Measurements from ENCODE around the gene CDKAL1. TPM values are rescaled to one million over a fixed set of nuclear protein-coding genes. Genes with fewer than 3 reads are reported as not detected.

CDKAL1 gene
- total and polyA plus RNA-seq, 2 of the 8 experiments (the other 6 are each of a cell fraction or from before 2014, with no cell fraction given) = 8.4 to 24.6 TPM

DNA sequence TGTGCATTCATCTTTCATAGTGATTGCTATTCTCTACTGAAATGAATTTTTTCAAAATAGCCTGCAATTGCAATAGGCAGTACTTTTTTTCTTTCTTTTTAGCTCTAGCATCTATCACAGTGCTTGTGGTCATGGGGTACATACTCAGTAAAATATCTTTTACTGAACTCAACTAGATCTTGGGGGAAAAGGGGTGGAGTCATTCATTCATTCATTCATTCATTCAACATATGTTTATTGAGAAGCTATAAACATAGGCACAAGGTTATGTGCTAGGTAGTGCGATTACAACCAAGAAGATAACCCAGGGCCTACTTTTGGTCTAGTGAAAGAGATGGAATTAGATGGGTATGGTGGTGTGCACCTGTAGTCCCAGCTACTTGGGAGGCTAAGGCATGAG, 1.4 kb upstream of the CDKAL1 start:
- no peak overlapping the region for H4K5ac ChIP-seq (ENCODE audit: insufficient read length, low read depth, low read length)
- no peak overlapping the region for H2BK5ac ChIP-seq (ENCODE audit: low read depth, low read length)
- H3K23ac ChIP-seq (ENCODE audit: insufficient read length) = no peak overlapping the region
- H2AK5ac ChIP-seq (ENCODE audit: low read depth, low read length) = no peak overlapping the region
- H2BK120ac ChIP-seq (replicated peaks; ENCODE audit: low read depth, low read length) = no peak overlapping the region
- H3K9me3 ChIP-seq (ENCODE audit: insufficient read depth in 2 of 2, low read depth in 1 of 2, low read length in 1 of 2) = no peaks in the 10 kb centered on the region
- H3K36me3 ChIP-seq (ENCODE audit: control insufficient read depth in 2 of 4, insufficient read depth in 4 of 4, low read length in 3 of 4) = no peaks in the 10 kb centered on the region
- H2AFZ ChIP-seq (ENCODE audit: low read length) = no peak overlapping the region
- no peak overlapping the region for H3K9ac ChIP-seq (replicated peaks in 1 of 4; ENCODE audit: extremely low read depth in 1 of 4, low read depth in 3 of 4, low read length in 3 of 4)
- ChIA-PET CTCF (ENCODE audit: partially characterized antibody) (interaction anchor here (0.7 to 1.3 kb wide), 4 partner anchors 18 to 517 kb away, joined by 3 read pairs; no protein-coding TSS in a partner anchor), POLR2A (ENCODE audit: partially characterized antibody) (interaction anchor here (1.3 kb wide), 1 partner anchor 130 kb away, joined by 6 read pairs; no protein-coding TSS in a partner anchor)
- no peak overlapping the region for H3K4me3 ChIP-seq (ENCODE audit: extremely low read depth in 1 of 4, insufficient read depth in 2 of 4, low read depth in 3 of 4, low read length in 4 of 4)
- H3K18ac ChIP-seq (ENCODE audit: extremely low read depth, low read length) = no peak overlapping the region
- no peak overlapping the region for H3K14ac ChIP-seq (ENCODE audit: insufficient read length)
- peaks cover 0 to 3% (median 0%) of the 10 kb centered on the region in 4 experiments; a peak in 1 of 7 replicates for H3K4me1 ChIP-seq (replicated peaks in 1 of 4; ENCODE audit: control insufficient read depth in 3 of 4, insufficient read depth in 4 of 4, low read length in 3 of 4)
- FAIRE-seq = no peak
- H3K23me2 ChIP-seq (ENCODE audit: low read depth, low read length) = peaks cover 4% of the 10 kb centered on the region
- no peak overlapping the region for H2BK12ac ChIP-seq (ENCODE audit: low read depth, low read length)
- H2BK15ac ChIP-seq (ENCODE audit: low read length) = no peak overlapping the region
- H3K27ac ChIP-seq (ENCODE audit: low read depth, low read length) = no peak overlapping the region
- no peaks in the 10 kb centered on the region for H3K27me3 ChIP-seq (replicated peaks in 1 of 4; ENCODE audit: control insufficient read depth in 3 of 4, extremely low read depth in 1 of 4, insufficient read depth in 3 of 4, low read length in 3 of 4)
- no peak overlapping the region for H3K4me2 ChIP-seq (ENCODE audit: insufficient read depth in 1 of 2, low read depth in 2 of 2, low read length in 2 of 2)
- no peaks in the 10 kb centered on the region for H4K20me1 ChIP-seq (replicated peaks in 1 of 2; ENCODE audit: control insufficient read depth in 1 of 2, insufficient read depth in 2 of 2, low read length in 2 of 2)
- peaks cover 0 to 18% of the 10 kb centered on the region in 2 experiments; a peak in 2 of 4 replicates for H3K79me2 ChIP-seq (ENCODE audit: control insufficient read depth in 1 of 2, insufficient read depth in 2 of 2, low read length in 2 of 2)
- no peak overlapping the region for H4K8ac ChIP-seq (ENCODE audit: extremely low read depth, insufficient read depth, low read length)
- H3K79me1 ChIP-seq (ENCODE audit: low read depth, low read length) = 0 out of 2 replicates have a peak, but pooled peaks cover 3% of the 10 kb centered on the region
- WGBS, 2 experiments (ENCODE audit: extremely low coverage in 1 of 2, insufficient coverage in 1 of 2, insufficient read length in 1 of 2, insufficient replicate concordance in 2 of 2, low coverage in 1 of 2, low lambda C conversion rate in 2 of 2, missing lambda C conversion rate in 1 of 2) = 100% methylated on average over 1 of the region's 1 CpG; no CpG with 5 or more reads in 1 of the 2 experiments
- H2BK20ac ChIP-seq (ENCODE audit: low read length) = no peak overlapping the region
- H4K91ac ChIP-seq (replicated peaks; ENCODE audit: insufficient read length, low read length) = no peak overlapping the region
- H3K56ac ChIP-seq (replicated peaks; ENCODE audit: insufficient read length, low read depth, low read length) = no peak overlapping the region
- DNase-seq (ENCODE audit: low read depth in 1 of 2, low spot score in 2 of 2) = no peak
- TF ChIP-seq RFX5 (IDR thresholded peaks at IDR 0.05; ENCODE audit: borderline replicate concordance, low read depth, low read length) (no peak), SRF (IDR thresholded peaks at IDR 0.05; ENCODE audit: low read depth, low read length) (no peak)
- no peak overlapping the region for H3K4ac ChIP-seq (replicated peaks; ENCODE audit: insufficient read length, low read depth, low read length)

All from H1 (cell line).